Measurements from ENCODE around the gene GHRH. TPM values are rescaled to one million over a fixed set of nuclear protein-coding genes. Genes with fewer than 3 reads are reported as not detected.

GHRH gene
- total and polyA plus RNA-seq, 8 donors = not detected

DNA sequence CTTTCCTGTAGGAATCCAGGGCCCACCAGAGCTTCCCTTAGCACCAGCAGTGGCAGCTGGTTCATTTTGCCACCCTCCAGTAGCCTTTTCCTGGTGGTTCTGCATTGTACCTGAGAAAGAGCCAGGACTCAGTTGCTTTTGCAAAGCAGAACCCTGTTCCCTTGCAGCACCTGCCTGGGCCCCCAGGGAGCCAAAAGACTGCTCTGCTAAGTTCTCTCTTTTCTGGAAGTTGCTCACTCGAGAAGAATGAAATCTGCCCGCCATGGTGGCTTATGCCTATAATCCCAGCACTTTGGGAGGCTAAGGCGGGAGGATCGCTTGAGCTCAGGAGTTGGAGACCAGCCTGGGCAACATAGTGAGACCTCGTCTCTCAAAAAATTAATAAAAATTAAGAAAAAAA lies 24.0 kb downstream of the GHRH start:
- H3K4me3 ChIP-seq = no peak overlapping the region
- H3K36me3 ChIP-seq = peaks cover 66 to 100% (median 98%) of the 10 kb centered on the region in 4 donors
- no peak for DNase-seq
- H3K27ac ChIP-seq = no peak overlapping the region
- intact Hi-C loops (cut with DNase I; ENCODE audit: low total_unique reads) = no loop called here
- H3K27me3 ChIP-seq = no peaks in the 10 kb centered on the region
- H3K9me3 ChIP-seq = no peaks in the 10 kb centered on the region
- TF ChIP-seq EP300 (IDR thresholded peaks at IDR 0.05) (no peak), POLR2AphosphoS5 (IDR thresholded peaks at IDR 0.05) (no peak), POLR2A (IDR thresholded peaks at IDR 0.05) (no peak)
- TF ChIP-seq, protein P1, sequence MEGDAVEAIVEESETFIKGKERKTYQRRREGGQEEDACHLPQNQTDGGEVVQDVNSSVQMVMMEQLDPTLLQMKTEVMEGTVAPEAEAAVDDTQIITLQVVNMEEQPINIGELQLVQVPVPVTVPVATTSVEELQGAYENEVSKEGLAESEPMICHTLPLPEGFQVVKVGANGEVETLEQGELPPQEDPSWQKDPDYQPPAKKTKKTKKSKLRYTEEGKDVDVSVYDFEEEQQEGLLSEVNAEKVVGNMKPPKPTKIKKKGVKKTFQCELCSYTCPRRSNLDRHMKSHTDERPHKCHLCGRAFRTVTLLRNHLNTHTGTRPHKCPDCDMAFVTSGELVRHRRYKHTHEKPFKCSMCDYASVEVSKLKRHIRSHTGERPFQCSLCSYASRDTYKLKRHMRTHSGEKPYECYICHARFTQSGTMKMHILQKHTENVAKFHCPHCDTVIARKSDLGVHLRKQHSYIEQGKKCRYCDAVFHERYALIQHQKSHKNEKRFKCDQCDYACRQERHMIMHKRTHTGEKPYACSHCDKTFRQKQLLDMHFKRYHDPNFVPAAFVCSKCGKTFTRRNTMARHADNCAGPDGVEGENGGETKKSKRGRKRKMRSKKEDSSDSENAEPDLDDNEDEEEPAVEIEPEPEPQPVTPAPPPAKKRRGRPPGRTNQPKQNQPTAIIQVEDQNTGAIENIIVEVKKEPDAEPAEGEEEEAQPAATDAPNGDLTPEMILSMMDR (IDR thresholded peaks at IDR 0.05) = no peak
- WGBS, 5 donors = 90 to 99% (median 94%) methylated on average over 5 of the region's 5 CpGs
- H3K4me1 ChIP-seq = peaks cover 0 to 32% (median 14%) of the 10 kb centered on the region in 4 donors

- Histone ChIP-seq H3K4me3 (no peak overlapping the region), H3K27ac (peak overlapping the region in 1 of 5 donors; percentile 28), H3K36me3 (peaks cover 66 to 100% (median 98%) of the 10 kb centered on the region in 4 donors), H3K4me1 (peaks cover 0 to 25% (median 14%) of the 10 kb centered on the region in 4 donors), H3K9me3 (no peaks in the 10 kb centered on the region), H3K27me3 (no peaks in the 10 kb centered on the region)
- DNase-seq = no peak
- TF ChIP-seq POLR2A (IDR thresholded peaks at IDR 0.05) (no peak), EP300 (IDR thresholded peaks at IDR 0.05) (no peak), POLR2AphosphoS5 (IDR thresholded peaks at IDR 0.05) (no peak)
- TF ChIP-seq, protein P1 (IDR thresholded peaks at IDR 0.05) = no peak
- intact Hi-C loops (cut with DNase I; ENCODE audit: low total_unique reads) = no loop called here
- whole genome bisulfite sequencing, 5 donors = 86 to 95% (median 91%) methylated on average over 4 of the region's 4 CpGs
Measured at GRCh38 chr20:37236462-37236861, 25.2 kb downstream of the GHRH start.

DNA sequence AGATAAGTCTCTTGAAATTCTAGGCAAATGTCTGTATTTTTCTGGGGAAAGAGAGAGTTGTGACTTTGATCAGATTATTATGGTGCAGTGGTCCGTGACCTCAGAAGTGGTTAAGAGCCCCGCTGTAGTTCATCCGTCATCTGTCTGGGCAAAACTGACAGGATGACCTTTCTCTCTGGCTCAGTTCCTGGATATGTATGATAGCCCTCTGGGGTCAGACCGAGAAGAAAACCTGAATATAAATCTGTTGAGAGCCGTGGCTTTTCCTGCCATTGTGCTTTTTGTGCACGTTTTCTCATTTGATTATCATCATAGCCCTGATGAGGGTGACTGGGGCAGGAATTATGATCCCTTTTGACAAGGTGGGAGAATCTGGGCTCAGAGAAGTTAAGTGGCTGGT lies 26.5 kb downstream of the GHRH start:
- Histone ChIP-seq H3K4me1 (peaks cover 0 to 23% (median 12%) of the 10 kb centered on the region in 4 donors), H3K27ac (no peak overlapping the region), H3K27me3 (no peaks in the 10 kb centered on the region), H3K9me3 (no peaks in the 10 kb centered on the region), H3K4me3 (no peak overlapping the region), H3K36me3 (peaks cover 76 to 100% (median 98%) of the 10 kb centered on the region in 4 donors)
- intact Hi-C loops (cut with DNase I; ENCODE audit: low total_unique reads) = no loop called here
- 56 to 79% (median 78%) methylated on average over 6 of the region's 6 CpGs for WGBS, 5 donors
- no peak for DNase-seq
- TF ChIP-seq POLR2AphosphoS5 (IDR thresholded peaks at IDR 0.05) (no peak), EP300 (IDR thresholded peaks at IDR 0.05) (no peak), POLR2A (IDR thresholded peaks at IDR 0.05) (no peak)
- TF ChIP-seq, protein P1 (IDR thresholded peaks at IDR 0.05) = no peak

DNA sequence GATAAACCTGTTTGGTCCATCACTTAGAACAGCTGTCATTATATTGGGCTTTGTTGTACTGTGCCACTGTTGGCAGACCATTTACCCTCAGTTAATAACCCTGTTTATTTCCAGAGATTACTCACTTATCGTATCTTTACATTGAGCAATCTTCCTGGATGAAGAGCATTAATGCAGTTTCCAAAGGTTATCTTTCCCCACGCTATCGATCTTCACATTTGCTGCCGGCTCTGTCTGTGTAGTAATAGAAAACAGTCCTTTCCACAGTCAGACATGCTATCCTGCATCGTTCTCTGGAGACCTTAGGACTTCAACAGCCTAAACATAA lies 27.4 kb downstream of the GHRH start:
- no peaks in the 10 kb centered on the region for H3K9me3 ChIP-seq
- no peaks in the 10 kb centered on the region for H3K27me3 ChIP-seq
- intact Hi-C loops (cut with DNase I; ENCODE audit: low total_unique reads) = no loop called here
- H3K36me3 ChIP-seq = peaks cover 85 to 100% (median 100%) of the 10 kb centered on the region in 4 donors
- TF ChIP-seq POLR2A (IDR thresholded peaks at IDR 0.05) (no peak), EP300 (IDR thresholded peaks at IDR 0.05) (no peak), POLR2AphosphoS5 (IDR thresholded peaks at IDR 0.05) (no peak)
- TF ChIP-seq, protein P1 (IDR thresholded peaks at IDR 0.05) = no peak
- H3K4me3 ChIP-seq = no peak overlapping the region
- peaks cover 0 to 15% (median 11%) of the 10 kb centered on the region in 4 donors for H3K4me1 ChIP-seq
- H3K27ac ChIP-seq = no peak overlapping the region
- WGBS, 5 donors = 87 to 95% (median 91%) methylated on average over 5 of the region's 5 CpGs
- DNase-seq = no peak

Data from stomach (tissue), 9 donors.